ENCODE data around the gene CPAMD8. TPM values are rescaled to one million over a fixed set of nuclear protein-coding genes. Genes with fewer than 3 reads are reported as not detected.

CPAMD8 gene
- total and polyA plus RNA-seq, 9 of the 15 experiments (the other 6 are each of a cell fraction or from before 2014, with no cell fraction given) = 0.20 to 2.1 (median 1.3) TPM

DNA sequence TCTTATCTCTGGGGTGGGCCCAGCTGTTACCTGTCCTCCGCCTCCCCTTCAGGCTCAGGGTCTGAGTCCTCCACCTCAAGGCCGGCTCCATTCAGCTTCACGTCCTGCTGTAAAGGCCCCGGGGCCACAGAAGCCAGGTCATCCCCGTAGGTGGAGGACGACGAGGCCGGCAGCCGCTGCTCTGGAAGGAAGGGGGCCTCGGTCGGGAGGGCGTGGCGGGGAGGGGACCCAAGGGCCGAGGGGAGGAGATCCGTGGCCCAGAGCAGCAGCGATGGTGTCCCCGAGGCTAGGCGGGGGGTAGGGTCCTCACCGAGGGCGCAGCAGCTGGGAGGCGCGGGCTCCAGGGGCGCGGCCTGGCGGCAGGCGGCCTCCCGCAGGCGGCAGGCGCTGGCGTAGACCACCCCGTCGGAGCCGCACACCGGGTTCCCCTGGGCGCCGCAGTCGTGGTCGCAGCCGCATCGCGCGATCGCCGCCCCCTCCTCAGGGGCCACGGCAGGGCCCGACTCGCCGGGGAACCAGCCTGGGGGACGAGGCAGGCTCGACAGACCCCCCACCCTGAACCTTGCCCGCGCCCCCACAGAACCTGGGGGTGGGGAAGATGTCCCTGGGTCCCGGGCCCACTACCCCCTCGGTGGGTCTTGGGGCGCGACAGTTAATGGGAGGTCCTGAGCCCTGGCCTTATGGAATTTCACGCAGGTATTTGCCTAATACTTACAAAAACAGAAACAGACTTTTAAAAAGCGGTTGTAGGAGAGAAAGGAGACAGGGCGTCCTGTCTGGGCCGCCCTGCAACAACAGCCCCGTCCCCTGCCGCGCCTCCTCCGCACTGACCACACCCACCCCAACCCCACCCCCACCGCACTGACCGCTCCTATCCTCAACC lies 130.2 kb downstream of the CPAMD8 start (continued):
- TF ChIP-seq HDAC8 (tag; IDR thresholded peaks at IDR 0.05) = no peak
- TF ChIP-seq MAFK (IDR thresholded peaks at IDR 0.05; ENCODE audit: low read length) = no peak
- TF ChIP-seq NEUROD1 (IDR thresholded peaks at IDR 0.05; ENCODE audit: borderline replicate concordance, low read depth, low read length, partially characterized antibody) = no peak
- no peak for TF ChIP-seq JUN (IDR thresholded peaks at IDR 0.05; ENCODE audit: borderline replicate concordance, low read depth, low read length)
- 0 out of 2 replicates have a peak, but pooled peaks have one; percentile 68 for TF ChIP-seq JUN (CRISPR knock-in tag; IDR thresholded peaks at IDR 0.05; ENCODE audit: borderline replicate concordance)
- no peak for TF ChIP-seq CBX8 (IDR thresholded peaks at IDR 0.05; ENCODE audit: borderline replicate concordance, extremely low read depth, low read depth, low read length, poor library complexity, severe bottlenecking)
- TF ChIP-seq E2F1 (CRISPR knock-in tag; IDR thresholded peaks at IDR 0.05) = no peak
- no peak for TF ChIP-seq HNRNPH1 (optimal IDR thresholded peaks at IDR 0.05; ENCODE audit: low read depth, low read length)
- TF ChIP-seq EP400 (IDR thresholded peaks at IDR 0.05) = peak; percentile 19; the same call in 1 of the 2 replicates
- no peak for TF ChIP-seq DIDO1 (tag; IDR thresholded peaks at IDR 0.05; ENCODE audit: low read depth)
- no peak for TF ChIP-seq ZNF707 (CRISPR knock-in tag; conservative IDR thresholded peaks at IDR 0.05)
- TF ChIP-seq GATA2 (CRISPR knock-in tag; IDR thresholded peaks at IDR 0.05) = no peak
- no peak for TF ChIP-seq TRIM28 (IDR thresholded peaks at IDR 0.05)
- no peak for TF ChIP-seq SFPQ (IDR thresholded peaks at IDR 0.05; ENCODE audit: low read depth, low read length)
- no peak for TF ChIP-seq BACH1 (tag; IDR thresholded peaks at IDR 0.05)
- TF ChIP-seq PURB (CRISPR knock-in tag; IDR thresholded peaks at IDR 0.05; ENCODE audit: low read depth) = no peak
- 0 out of 4 replicates have a peak, but pooled peaks of 1 of the 2 experiments have one; percentile 9 for TF ChIP-seq KDM4B (IDR thresholded peaks at IDR 0.05; ENCODE audit: borderline replicate concordance in 2 of 2, low read depth in 1 of 2)
- no peak for TF ChIP-seq MAFG (tag; conservative IDR thresholded peaks at IDR 0.05)
- TF ChIP-seq, protein P1, sequence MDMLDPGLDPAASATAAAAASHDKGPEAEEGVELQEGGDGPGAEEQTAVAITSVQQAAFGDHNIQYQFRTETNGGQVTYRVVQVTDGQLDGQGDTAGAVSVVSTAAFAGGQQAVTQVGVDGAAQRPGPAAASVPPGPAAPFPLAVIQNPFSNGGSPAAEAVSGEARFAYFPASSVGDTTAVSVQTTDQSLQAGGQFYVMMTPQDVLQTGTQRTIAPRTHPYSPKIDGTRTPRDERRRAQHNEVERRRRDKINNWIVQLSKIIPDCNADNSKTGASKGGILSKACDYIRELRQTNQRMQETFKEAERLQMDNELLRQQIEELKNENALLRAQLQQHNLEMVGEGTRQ (CRISPR knock-in tag; IDR thresholded peaks at IDR 0.05) = peak; percentile 24; the same call in 1 of the 2 replicates
- TF ChIP-seq LEF1 (IDR thresholded peaks at IDR 0.05) = 0 out of 2 replicates have a peak, but pooled peaks have one; percentile 3
- TF ChIP-seq RFX5 (IDR thresholded peaks at IDR 0.05; ENCODE audit: low read depth, low read length) = no peak
- no peak for TF ChIP-seq ZNF282 (CRISPR knock-in tag; IDR thresholded peaks at IDR 0.05)
- no peak for TF ChIP-seq IRF2 (CRISPR knock-in tag; IDR thresholded peaks at IDR 0.05)
- peak; percentile 86 for TF ChIP-seq ZBTB7A (IDR thresholded peaks at IDR 0.05; ENCODE audit: borderline replicate concordance, control insufficient read depth, low read depth, low read length)
